Measurements from ENCODE around the gene LCA5L.

Gene LCA5L

GRCh38 chr21:39453571-39454179, 8.1 kb upstream of the LCA5L start:
- H3K9me3 ChIP-seq (ENCODE audit: low read length): no peaks in the 10 kb centered on the region
- H3K79me2 ChIP-seq (ENCODE audit: insufficient read depth, low read length): no peaks in the 10 kb centered on the region
- peaks cover 6% of the 10 kb centered on the region; the same call in 1 of the 2 replicates for H3K27me3 ChIP-seq (ENCODE audit: insufficient read depth, low read length)
- no peaks in the 10 kb centered on the region for H3K9me2 ChIP-seq (ENCODE audit: low read depth, low read length)
- no peaks in the 10 kb centered on the region for H3K4me1 ChIP-seq (ENCODE audit: insufficient read depth, low read length, severe bottlenecking)
- no peaks in the 10 kb centered on the region for H3K36me3 ChIP-seq (ENCODE audit: insufficient read depth, low read length)
- H4K20me1 ChIP-seq (ENCODE audit: insufficient read depth, low read length): no peaks in the 10 kb centered on the region
- no peak overlapping the region for H3K27ac ChIP-seq (ENCODE audit: low read depth, low read length, poor library complexity, severe bottlenecking)
- H3K4me3 ChIP-seq (ENCODE audit: low read depth, low read length, poor library complexity, severe bottlenecking): no peak overlapping the region
- H3K9ac ChIP-seq (ENCODE audit: low read length): no peak overlapping the region
- no peaks in the 10 kb centered on the region for H3F3A ChIP-seq (ENCODE audit: insufficient read depth, low read length)
- no peak for TF ChIP-seq CTCF (IDR thresholded peaks at IDR 0.05; ENCODE audit: low read length)
- TF ChIP-seq EZH2 (IDR thresholded peaks at IDR 0.05; ENCODE audit: borderline replicate concordance, low read length): no peak
- no peak overlapping the region for H2AFZ ChIP-seq (ENCODE audit: low read length)
- no peak overlapping the region for H3K4me2 ChIP-seq (ENCODE audit: low read length)

GRCh38 chr21:39452970-39453342, 7.4 kb upstream of the LCA5L start:
- no peak overlapping the region for H3K4me2 ChIP-seq (ENCODE audit: low read length)
- no peak overlapping the region for H2AFZ ChIP-seq (ENCODE audit: low read length)
- TF ChIP-seq CTCF (IDR thresholded peaks at IDR 0.05; ENCODE audit: low read length) (no peak), EZH2 (IDR thresholded peaks at IDR 0.05; ENCODE audit: borderline replicate concordance, low read length) (no peak)
- no peaks in the 10 kb centered on the region for H3K9me2 ChIP-seq (ENCODE audit: low read depth, low read length)
- no peaks in the 10 kb centered on the region for H3K79me2 ChIP-seq (ENCODE audit: insufficient read depth, low read length)
- H3K4me3 ChIP-seq (ENCODE audit: low read depth, low read length, poor library complexity, severe bottlenecking): no peak overlapping the region
- H3K27me3 ChIP-seq (ENCODE audit: insufficient read depth, low read length): peaks cover 6% of the 10 kb centered on the region; the same call in 1 of the 2 replicates
- no peaks in the 10 kb centered on the region for H3K9me3 ChIP-seq (ENCODE audit: low read length)
- H4K20me1 ChIP-seq (ENCODE audit: insufficient read depth, low read length): no peaks in the 10 kb centered on the region
- no peaks in the 10 kb centered on the region for H3K4me1 ChIP-seq (ENCODE audit: insufficient read depth, low read length, severe bottlenecking)
- H3F3A ChIP-seq (ENCODE audit: insufficient read depth, low read length): no peaks in the 10 kb centered on the region
- no peaks in the 10 kb centered on the region for H3K36me3 ChIP-seq (ENCODE audit: insufficient read depth, low read length)
- H3K9ac ChIP-seq (ENCODE audit: low read length): no peak overlapping the region
- no peak overlapping the region for H3K27ac ChIP-seq (ENCODE audit: low read depth, low read length, poor library complexity, severe bottlenecking)

GRCh38 chr21:39452207-39452969, 6.8 kb upstream of the LCA5L start:
- TF ChIP-seq CTCF (IDR thresholded peaks at IDR 0.05; ENCODE audit: low read length): no peak
- TF ChIP-seq EZH2 (IDR thresholded peaks at IDR 0.05; ENCODE audit: borderline replicate concordance, low read length): no peak
- Histone ChIP-seq H3K27ac (ENCODE audit: low read depth, low read length, poor library complexity, severe bottlenecking) (no peak overlapping the region), H3K79me2 (ENCODE audit: insufficient read depth, low read length) (no peaks in the 10 kb centered on the region), H3K4me2 (ENCODE audit: low read length) (no peak overlapping the region), H3K36me3 (ENCODE audit: insufficient read depth, low read length) (no peaks in the 10 kb centered on the region), H3K27me3 (ENCODE audit: insufficient read depth, low read length) (peaks cover 6% of the 10 kb centered on the region; the same call in 1 of the 2 replicates), H2AFZ (ENCODE audit: low read length) (no peak overlapping the region), H3K4me1 (ENCODE audit: insufficient read depth, low read length, severe bottlenecking) (no peaks in the 10 kb centered on the region), H4K20me1 (ENCODE audit: insufficient read depth, low read length) (no peaks in the 10 kb centered on the region), H3F3A (ENCODE audit: insufficient read depth, low read length) (no peaks in the 10 kb centered on the region), H3K9me2 (ENCODE audit: low read depth, low read length) (no peaks in the 10 kb centered on the region), H3K9ac (ENCODE audit: low read length) (no peak overlapping the region), H3K9me3 (ENCODE audit: low read length) (no peaks in the 10 kb centered on the region), H3K4me3 (ENCODE audit: low read depth, low read length, poor library complexity, severe bottlenecking) (no peak overlapping the region)
